K562 (cell line): ENCODE measurements around the gene MBOAT7. TPM values are rescaled to one million over a fixed set of nuclear protein-coding genes. Genes with fewer than 3 reads are reported as not detected.
A peak's percentile ranks its signal among the peaks of the same experiment; 100 is the strongest.

Experiments used
- BRF2 ChIP-seq: IDR thresholded peaks from 3 replicates; pipeline ENCODE4 v1.6.1; 2011; ENCODE audit warnings: borderline replicate concordance, mild to moderate bottlenecking; ENCODE audit not compliant: insufficient read length, insufficient read depth
- CEBPZ ChIP-seq: fragments of 150-350 bp; IDR thresholded peaks from 2 replicates; pipeline ENCODE4 v1.6.1; 2014; ENCODE audit warnings: low read depth, mild to moderate bottlenecking, low read length, borderline replicate concordance
- CHD1 ChIP-seq: fragments of 200-600 bp; sonication (generic); IDR thresholded peaks from one replicate; pipeline ENCODE4 v1.6.1; 2012; ENCODE audit warnings: mild to moderate bottlenecking, moderate library complexity, low read length, inconsistent platforms
- CREB3 ChIP-seq: fragments of 450-650 bp; conservative IDR thresholded peaks from 2 replicates; pipeline ENCODE4 v1.6.1; 2016; ENCODE audit warnings: missing genetic modification characterization, low read depth, mild to moderate bottlenecking, missing compliant biosample characterization, moderate library complexity
- E2F4 ChIP-seq: sonication (generic); formaldehyde crosslinking; IDR thresholded peaks from 2 replicates; pipeline ENCODE4 v1.8.0; 2022; ENCODE audit warnings: mild to moderate bottlenecking, low read depth, missing genetic modification reagents
- E2F5 ChIP-seq: sonication (generic); formaldehyde crosslinking; IDR thresholded peaks from 2 replicates; pipeline ENCODE4 v1.8.0; 2022; ENCODE audit warnings: mild to moderate bottlenecking, missing genetic modification reagents
- EZH2 ChIP-seq: IDR thresholded peaks from 2 replicates; pipeline ENCODE4 v1.6.1; 2012; ENCODE audit warnings: low read depth, mild to moderate bottlenecking, inconsistent platforms, low read length, borderline replicate concordance
- KAT2B ChIP-seq: IDR thresholded peaks from one replicate; pipeline ENCODE4 v1.6.1; 2012; ENCODE audit warnings: low read depth, mild to moderate bottlenecking, control low read depth, inconsistent platforms, low read length, moderate library complexity
- MED1 ChIP-seq: sonication (generic); formaldehyde crosslinking; IDR thresholded peaks from 2 replicates; pipeline ENCODE4 v1.8.1; 2023; ENCODE audit warnings: missing genetic modification reagents, borderline replicate concordance
- SMC3 ChIP-seq: conservative IDR thresholded peaks from 2 replicates; pipeline ENCODE4 v1.6.1; 2011; ENCODE audit warnings: low read depth, low read length, improper control_type of control experiment; ENCODE audit not compliant: insufficient read depth
- SP2 ChIP-seq: IDR thresholded peaks from 2 replicates; pipeline ENCODE4 v1.6.1; 2011; ENCODE audit warnings: mild to moderate bottlenecking, low read depth, low read length, moderate library complexity; ENCODE audit not compliant: poor library complexity, severe bottlenecking; ENCODE audit errors: extremely low read depth
- TEAD1 ChIP-seq, 2 experiments: fragments of 450-650 bp in 1 of 2; sonication (generic) in 1 of 2; formaldehyde crosslinking; IDR thresholded peaks; 2 replicates each; pipeline versions ENCODE4 v1.4.0 to v1.8.0; 2020 to 2022; ENCODE audit warnings: mild to moderate bottlenecking in 2 of 2, missing genetic modification reagents in 1 of 2
- ZNF24 ChIP-seq: fragments of 450-650 bp; IDR thresholded peaks from 2 replicates; pipeline ENCODE4 v1.6.1; 2016
- ZNF277 ChIP-seq: fragments of 250-450 bp; sonication (Bioruptor Pico); IDR thresholded peaks from 2 replicates; pipeline ENCODE4 v1.8.0; 2022; ENCODE audit warnings: inconsistent platforms, mild to moderate bottlenecking, moderate library complexity, borderline replicate concordance
- ZNF655 ChIP-seq: fragments of 250-450 bp; sonication (Bioruptor Pico); IDR thresholded peaks from 2 replicates; pipeline ENCODE4 v1.5.0; 2021
- polyA plus RNA-seq, 8 experiments: library from polyadenylated mRNA; depleted of rRNA in 4 of 8; stranded (reverse) in 5 of 8; unstranded in 3 of 8; fragments of >200 nt; fragmentation: Nextera tagmentation in 2 of 8; fragmentation: Illumina TruSeq in 1 of 8; extraction: Ambion mirVana in 2 of 8; extraction: Trizol in 1 of 8; gene quantifications; 2 replicates each; pipeline versions ENCODE4 v1.2.1 to v1.2.3, GENCODE V29; 2011 to 2014; ENCODE audit warnings: inconsistent platforms in 1 of 8, missing spikeins in 1 of 8
- total RNA-seq, 7 experiments: library from RNA; depleted of rRNA in 6 of 7; stranded (reverse); fragments of >200 nt in 6 of 7; fragmentation: Illumina TruSeq in 2 of 7; extraction: Trizol in 2 of 7; gene quantifications; 2 replicates each; pipeline versions ENCODE4 v1.2.1 to v1.2.3, GENCODE V29; 2011 to 2021; ENCODE audit warnings: low replicate concordance in 1 of 7

MBOAT7 gene
- total and polyA plus RNA-seq, 9 of the 15 experiments (the other 6 are each of a cell fraction or from before 2014, with no cell fraction given) = 1.4 to 153 (median 56.1) TPM

GRCh38 chr19:54231077-54231931 is 41.9 kb upstream of the MBOAT7 start (continued):
- TF ChIP-seq ZNF277 (CRISPR knock-in tag) (no peak), EZH2 (no peak), E2F4 (CRISPR knock-in tag) (no peak), ZNF24 (no peak), CEBPZ (no peak), CREB3 (no peak), SP2 (no peak), TEAD1 (CRISPR knock-in tag; IDR thresholded peaks at IDR 0.05) (peak; percentile 49 to 92; a peak in 3 of 4 replicates), ZNF655 (no peak), E2F5 (CRISPR knock-in tag) (no peak), CHD1 (no peak), KAT2B (no peak), BRF2 (no peak), MED1 (CRISPR knock-in tag) (no peak), SMC3 (peak; percentile 94)
